Measurements from ENCODE around the gene NIFK.
"Not testable (repeated sequence)": the region's sequence is repeated elsewhere in the genome, so short reads cannot be mapped to it uniquely, and the experiment has no call there.

NIFK gene

GRCh38 chr2:121694398-121695170 is 42.1 kb downstream of the NIFK start:
- Mint-ChIP-seq H3K36me3 (ENCODE audit: low read depth) (no peaks in the 10 kb centered on the region), H3K9me3 (no peaks in the 10 kb centered on the region), H3K4me3 (no peak overlapping the region), H3K4me1 (ENCODE audit: low read depth) (peaks cover 20% of the 10 kb centered on the region), H3K27ac (no peak overlapping the region), H3K27me3 (no peaks in the 10 kb centered on the region)
- DNase-seq = no peak

GRCh38 chr2:121690572-121690971 is 46.1 kb downstream of the NIFK start:
- not testable (repeated sequence) for H3K27me3 Mint-ChIP-seq; H3K27ac Mint-ChIP-seq; H3K4me3 Mint-ChIP-seq; H3K4me1 Mint-ChIP-seq (ENCODE audit: low read depth); DNase-seq; H3K36me3 Mint-ChIP-seq (ENCODE audit: low read depth); H3K9me3 Mint-ChIP-seq

GRCh38 chr2:121690095-121690494 is 46.6 kb downstream of the NIFK start:
- Mint-ChIP-seq H3K4me3 (no peak overlapping the region), H3K27me3 (no peaks in the 10 kb centered on the region), H3K4me1 (ENCODE audit: low read depth) (no peaks in the 10 kb centered on the region), H3K9me3 (no peaks in the 10 kb centered on the region), H3K27ac (no peak overlapping the region), H3K36me3 (ENCODE audit: low read depth) (no peaks in the 10 kb centered on the region)
- no peak for DNase-seq

GRCh38 chr2:121689356-121689755 is 47.3 kb downstream of the NIFK start:
- Mint-ChIP-seq H3K4me3 (no peak overlapping the region), H3K36me3 (ENCODE audit: low read depth) (no peaks in the 10 kb centered on the region), H3K9me3 (no peaks in the 10 kb centered on the region), H3K27ac (no peak overlapping the region), H3K4me1 (ENCODE audit: low read depth) (no peaks in the 10 kb centered on the region), H3K27me3 (no peaks in the 10 kb centered on the region)
- DNase-seq = no peak

GRCh38 chr2:121688820-121689219 is 47.9 kb downstream of the NIFK start:
- Mint-ChIP-seq H3K27ac (no peak overlapping the region), H3K36me3 (ENCODE audit: low read depth) (peaks cover 2% of the 10 kb centered on the region), H3K4me1 (ENCODE audit: low read depth) (no peaks in the 10 kb centered on the region), H3K27me3 (no peaks in the 10 kb centered on the region), H3K9me3 (peaks cover 5% of the 10 kb centered on the region), H3K4me3 (no peak overlapping the region)
- no peak for DNase-seq

- DNase-seq = no peak
- no peak overlapping the region for H3K27ac Mint-ChIP-seq
- H3K36me3 Mint-ChIP-seq (ENCODE audit: low read depth) = peaks cover 3% of the 10 kb centered on the region
- H3K9me3 Mint-ChIP-seq = peaks cover 18% of the 10 kb centered on the region
- H3K4me1 Mint-ChIP-seq (ENCODE audit: low read depth) = no peaks in the 10 kb centered on the region
- no peak overlapping the region for H3K4me3 Mint-ChIP-seq
- no peaks in the 10 kb centered on the region for H3K27me3 Mint-ChIP-seq
These were observed 49.8 kb downstream of the NIFK start for GRCh38 chr2:121686902-121687301.

GRCh38 chr2:121686218-121686617 is 50.5 kb downstream of the NIFK start:
- H3K9me3 Mint-ChIP-seq = peaks cover 25% of the 10 kb centered on the region

GRCh38 chr2:121682396-121683298 is 54.0 kb downstream of the NIFK start:
- H3K27ac Mint-ChIP-seq = no peak overlapping the region
- H3K4me3 Mint-ChIP-seq = no peak overlapping the region
- DNase-seq = no peak
- H3K36me3 Mint-ChIP-seq (ENCODE audit: low read depth) = peaks cover 5% of the 10 kb centered on the region
- no peaks in the 10 kb centered on the region for H3K27me3 Mint-ChIP-seq
- H3K4me1 Mint-ChIP-seq (ENCODE audit: low read depth) = no peaks in the 10 kb centered on the region
- peaks cover 44% of the 10 kb centered on the region for H3K9me3 Mint-ChIP-seq

More at GRCh38 chr2:121686218-121686617, 50.5 kb downstream of the NIFK start:
- H3K27me3 Mint-ChIP-seq = no peaks in the 10 kb centered on the region
- H3K36me3 Mint-ChIP-seq (ENCODE audit: low read depth) = peaks cover 5% of the 10 kb centered on the region
- H3K4me3 Mint-ChIP-seq = no peak overlapping the region
- no peak for DNase-seq
- H3K27ac Mint-ChIP-seq = no peak overlapping the region
- H3K4me1 Mint-ChIP-seq (ENCODE audit: low read depth) = no peaks in the 10 kb centered on the region

- no peak for DNase-seq
- H3K27ac Mint-ChIP-seq = no peak overlapping the region
- H3K27me3 Mint-ChIP-seq = no peaks in the 10 kb centered on the region
- no peaks in the 10 kb centered on the region for H3K4me1 Mint-ChIP-seq (ENCODE audit: low read depth)
- H3K9me3 Mint-ChIP-seq = peaks cover 46% of the 10 kb centered on the region
- peaks cover 2% of the 10 kb centered on the region for H3K36me3 Mint-ChIP-seq (ENCODE audit: low read depth)
- H3K4me3 Mint-ChIP-seq = no peak overlapping the region
These were observed 58.8 kb downstream of the NIFK start for GRCh38 chr2:121677855-121678254.

All from activated T-cell treated with anti-CD3 and anti-CD28 coated beads, Interleukin-2, amount 50 U/mL, for 24 hours (primary cell).